Subcutaneous adipose tissue (tissue), 4 donors: ENCODE results near the gene TBCEL. TPM values are rescaled to one million over a fixed set of nuclear protein-coding genes. Genes with fewer than 3 reads are reported as not detected.

Experiments used
- CTCF ChIP-seq: fragments of 450-650 bp; IDR thresholded peaks from one replicate; pipeline ENCODE4 v1.5.1; 2016; ENCODE audit warnings: low read depth, mild to moderate bottlenecking, control low read depth, antibody characterized with exemption, moderate library complexity
- total RNA-seq, 4 donors: library from RNA; depleted of rRNA; stranded (reverse); fragments of >200 nt; gene quantifications; one replicate each; pipeline ENCODE4 v1.1.0, GENCODE V29; 2016

Gene TBCEL
- total RNA-seq, 4 donors from 2014 or later = 15.8 to 26.0 (median 18.2) TPM

- TF ChIP-seq CTCF = no peak
These were observed 43.1 kb downstream of the TBCEL start for GRCh38 chr11:121067026-121067425.

GRCh38 chr11:121067453-121067852 is 43.6 kb downstream of the TBCEL start:
- TF ChIP-seq CTCF = no peak

- TF ChIP-seq CTCF = no peak
These were observed 44.2 kb downstream of the TBCEL start for GRCh38 chr11:121067962-121068647.

GRCh38 chr11:121068787-121069186 is 44.9 kb downstream of the TBCEL start:
- TF ChIP-seq CTCF = no peak

GRCh38 chr11:121070951-121071845 is 47.3 kb downstream of the TBCEL start:
- TF ChIP-seq CTCF = no peak

- TF ChIP-seq CTCF = no peak
These were observed 48.0 kb downstream of the TBCEL start for GRCh38 chr11:121071846-121072450.

GRCh38 chr11:121081321-121081720 is 57.4 kb downstream of the TBCEL start:
- TF ChIP-seq CTCF = no peak
